Measurements from ENCODE around the gene STX12. TPM values are rescaled to one million over a fixed set of nuclear protein-coding genes. Genes with fewer than 3 reads are reported as not detected.

Gene STX12
- total and polyA plus RNA-seq, 4 donors, result 32.5 to 94.0 (median 72.9) TPM

DNA sequence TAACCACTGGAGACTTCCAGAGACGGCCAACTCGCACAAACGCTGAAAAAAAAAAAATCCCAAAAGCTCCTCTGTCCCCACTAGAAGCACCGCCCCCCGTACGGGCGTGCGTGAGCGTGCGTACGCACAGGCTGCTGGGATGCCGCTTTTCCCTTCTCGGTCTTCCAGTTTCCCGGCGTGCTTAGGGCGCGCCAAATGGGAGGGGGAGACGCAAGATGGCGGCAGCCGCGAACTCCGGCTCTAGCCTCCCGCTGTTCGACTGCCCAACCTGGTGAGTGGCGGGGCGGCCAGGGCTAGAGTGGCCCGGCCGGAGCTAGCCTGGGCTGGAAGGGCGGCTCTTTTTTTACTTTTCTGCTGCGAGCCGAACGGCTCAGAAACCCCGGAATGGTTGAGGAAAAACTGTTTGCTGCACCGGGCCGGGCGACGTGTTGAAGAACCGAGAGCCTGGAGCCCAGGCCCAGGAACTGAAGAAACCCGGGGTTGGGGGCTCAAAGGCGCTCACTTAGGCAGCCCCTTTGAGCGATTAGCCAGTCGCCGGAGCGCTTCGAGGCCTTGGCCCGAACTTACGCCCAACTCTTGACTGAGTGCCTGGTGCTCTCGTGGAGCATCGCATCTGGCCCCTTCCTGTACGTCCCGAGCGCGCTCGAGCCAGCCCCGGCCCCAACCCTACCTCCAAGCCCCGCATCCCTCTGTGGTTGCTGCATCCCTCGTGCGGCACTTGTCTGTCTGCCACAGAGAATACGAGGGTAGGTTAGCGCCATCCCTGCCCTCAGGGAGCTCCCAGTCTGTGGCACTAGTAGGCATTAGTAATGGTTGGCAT, 57.8 kb downstream of the STX12 start, which contains the start of gene PPP1R8:
TSS of gene PPP1R8 (plus strand) at position 162 of the 820 bp plus-strand sequence. CDS start at position 216, 54 bp downstream.
- ATAC-seq (ENCODE audit: insufficient read depth, low FRiP score), result peak; percentile 99
- DNase-seq, result peak; percentile 96 to 99 (median 98)
- Histone ChIP-seq H3K4me1 (ENCODE audit: control insufficient read depth in 5 of 5, insufficient read depth in 5 of 5, low read length in 5 of 5) (peaks cover 0 to 11% (median 8%) of the 10 kb centered on the region in 5 donors), H3K4me3 (peak within 1 kb of the TSS; percentile 75), H3K9ac (ENCODE audit: insufficient read depth in 1 of 2, low read length in 2 of 2) (peak within 1 kb of the TSS; percentile 84 to 98), H3K9me3 (ENCODE audit: control insufficient read depth in 4 of 4, insufficient read depth in 3 of 4, low read length in 3 of 4) (no peaks in the 10 kb centered on the region), H3K27ac (ENCODE audit: low read depth in 1 of 2, low read length in 1 of 2) (peak within 1 kb of the TSS; percentile 80 to 87), H3K36me3 (ENCODE audit: control insufficient read depth in 4 of 4, insufficient read depth in 4 of 4, low read length in 4 of 4) (peaks cover 0 to 8% (median 6%) of the 10 kb centered on the region in 4 donors), H3K27me3 (ENCODE audit: control insufficient read depth in 3 of 3, insufficient read depth in 3 of 3, low read length in 2 of 3) (no peaks in the 10 kb centered on the region)
- no peak for TF ChIP-seq CTCF (IDR thresholded peaks at IDR 0.05; ENCODE audit: control extremely low read depth, extremely low read depth)
- 0% methylated on average over 58 to 60 of the region's 60 CpGs for WGBS, 2 donors

DNA sequence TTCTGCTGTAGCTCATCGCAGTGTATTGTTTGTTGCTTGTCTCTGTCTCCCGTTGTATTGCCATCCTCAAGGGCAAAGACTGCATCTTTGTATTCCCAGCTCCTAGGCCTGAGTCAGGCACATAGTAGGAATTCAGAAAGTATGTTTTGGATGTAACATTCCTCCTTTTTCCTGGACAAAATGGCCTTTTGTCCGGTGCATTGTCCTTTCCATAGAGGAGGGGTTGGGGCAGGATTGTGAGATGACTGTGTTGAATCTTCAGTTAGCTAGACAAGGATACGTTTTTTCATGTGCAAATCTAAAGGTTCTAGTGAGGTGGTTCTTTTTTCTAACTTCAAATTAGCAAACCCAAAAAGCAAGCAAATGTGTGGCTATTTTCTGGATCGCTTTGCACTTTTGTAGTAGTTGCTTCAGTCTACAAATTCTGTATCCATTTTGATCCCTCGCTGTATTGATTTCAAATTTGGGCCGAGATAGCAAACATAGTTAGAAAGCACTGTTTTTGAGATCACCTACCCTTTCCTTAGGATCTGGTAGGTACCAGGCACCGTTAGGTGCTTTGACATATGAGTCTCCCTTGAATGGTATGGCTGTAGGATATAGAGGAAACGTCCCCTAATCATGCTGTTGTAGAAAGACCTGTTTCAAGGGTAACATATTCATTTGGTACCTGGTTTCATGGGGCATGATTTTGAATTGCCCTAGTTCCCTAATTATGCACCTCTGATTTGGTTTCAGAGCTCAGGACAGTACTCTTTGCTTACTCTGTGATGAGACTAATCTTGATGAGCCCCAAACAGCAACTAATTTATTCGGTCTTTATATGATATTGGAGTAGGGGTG, 58.8 kb downstream of the STX12 start:
- no peak for TF ChIP-seq CTCF (IDR thresholded peaks at IDR 0.05; ENCODE audit: control extremely low read depth, extremely low read depth)
- Histone ChIP-seq H3K9ac (ENCODE audit: insufficient read depth in 1 of 2, low read length in 2 of 2) (peak overlapping the region; percentile 38 to 84), H3K4me1 (ENCODE audit: control insufficient read depth in 5 of 5, insufficient read depth in 5 of 5, low read length in 5 of 5) (peaks cover 0 to 11% (median 8%) of the 10 kb centered on the region in 5 donors), H3K4me3 (peak overlapping the region; percentile 42), H3K9me3 (ENCODE audit: control insufficient read depth in 4 of 4, insufficient read depth in 3 of 4, low read length in 3 of 4) (no peaks in the 10 kb centered on the region), H3K27me3 (ENCODE audit: control insufficient read depth in 3 of 3, insufficient read depth in 3 of 3, low read length in 2 of 3) (no peaks in the 10 kb centered on the region), H3K27ac (ENCODE audit: low read depth in 1 of 2, low read length in 1 of 2) (no peak overlapping the region), H3K36me3 (ENCODE audit: control insufficient read depth in 4 of 4, insufficient read depth in 4 of 4, low read length in 4 of 4) (peaks cover 0 to 11% (median 6%) of the 10 kb centered on the region in 4 donors)
- ATAC-seq (ENCODE audit: insufficient read depth, low FRiP score), result no peak
- WGBS, 2 donors, result 52 to 56% methylated on average over 10 of the region's 10 CpGs
- DNase-seq, result peak in 1 of 3 donors; percentile 12

- Histone ChIP-seq H3K36me3 (ENCODE audit: control insufficient read depth in 4 of 4, insufficient read depth in 4 of 4, low read length in 4 of 4) (peaks cover 0 to 12% (median 5%) of the 10 kb centered on the region in 4 donors), H3K9ac (ENCODE audit: insufficient read depth in 1 of 2, low read length in 2 of 2) (no peak overlapping the region), H3K27me3 (ENCODE audit: control insufficient read depth in 3 of 3, insufficient read depth in 3 of 3, low read length in 2 of 3) (no peaks in the 10 kb centered on the region), H3K4me3 (no peak overlapping the region), H3K9me3 (ENCODE audit: control insufficient read depth in 4 of 4, insufficient read depth in 3 of 4, low read length in 3 of 4) (no peaks in the 10 kb centered on the region), H3K27ac (ENCODE audit: low read depth in 1 of 2, low read length in 1 of 2) (no peak overlapping the region), H3K4me1 (ENCODE audit: control insufficient read depth in 5 of 5, insufficient read depth in 5 of 5, low read length in 5 of 5) (peaks cover 0 to 11% (median 8%) of the 10 kb centered on the region in 5 donors)
- TF ChIP-seq CTCF (IDR thresholded peaks at IDR 0.05; ENCODE audit: control extremely low read depth, extremely low read depth), result no peak
- DNase-seq (no peak), ATAC-seq (ENCODE audit: insufficient read depth, low FRiP score) (no peak)
- 93 to 97% methylated on average over 2 of the region's 2 CpGs for WGBS, 2 donors
These were observed 59.7 kb downstream of the STX12 start for GRCh38 chr1:27832762-27833161.
